Mesenteric fat pad (tissue), 1 donor: ENCODE results near the gene TNFAIP2. TPM values are rescaled to one million over a fixed set of nuclear protein-coding genes. Genes with fewer than 3 reads are reported as not detected.
A peak's percentile ranks its signal among the peaks of the same experiment; 100 is the strongest.
"Not testable (repeated sequence)": the region's sequence is repeated elsewhere in the genome, so short reads cannot be mapped to it uniquely, and the experiment has no call there.

ENCODE experiments used
- DNase-seq: peaks from one replicate; pipeline ENCODE4 v3.0.0-alpha.2; 2020; ENCODE audit warnings: low spot score
- total RNA-seq: library from RNA; stranded (reverse); fragmentation: NEBNext Ultra II Directional; extraction: Animal tissue kit (Norgen Biotek cat#: 25700); gene quantifications from one replicate; pipeline ENCODE4 v1.2.1, GENCODE V29; 2021
- donor health status: DM: yes; HTN: yes; CAD: no.

The TNFAIP2 gene
- total RNA-seq, 1 donor from 2014 or later: 211 TPM

- DNase-seq: no peak
These were observed 31.7 kb downstream of the TNFAIP2 start for GRCh38 chr14:103155010-103155409.

GRCh38 chr14:103155416-103155815, 32.2 kb downstream of the TNFAIP2 start:
- DNase-seq: not testable (repeated sequence)

GRCh38 chr14:103155826-103156394, 32.6 kb downstream of the TNFAIP2 start:
- DNase-seq: no peak

GRCh38 chr14:103156651-103157378, 33.6 kb downstream of the TNFAIP2 start:
- peak; percentile 86 for DNase-seq

GRCh38 chr14:103157969-103158368, 34.7 kb downstream of the TNFAIP2 start:
- DNase-seq: peak; percentile 69

- DNase-seq: no peak
These were observed 35.4 kb downstream of the TNFAIP2 start for GRCh38 chr14:103158688-103159087.

- DNase-seq: peak; percentile 53
These were observed 37.2 kb downstream of the TNFAIP2 start for GRCh38 chr14:103160321-103161053.

- DNase-seq: no peak
These were observed 37.8 kb downstream of the TNFAIP2 start for GRCh38 chr14:103161054-103161397.

- DNase-seq: peak; percentile 28
These were observed 39.9 kb downstream of the TNFAIP2 start for GRCh38 chr14:103163199-103163598.

GRCh38 chr14:103164006-103164405, 40.7 kb downstream of the TNFAIP2 start:
- DNase-seq: peak; percentile 87

GRCh38 chr14:103164779-103165178, 41.5 kb downstream of the TNFAIP2 start:
- peak; percentile 81 for DNase-seq

GRCh38 chr14:103165323-103165722, 42.1 kb downstream of the TNFAIP2 start:
- DNase-seq: peak; percentile 33

GRCh38 chr14:103169954-103170353, 46.7 kb downstream of the TNFAIP2 start:
- peak; percentile 64 for DNase-seq

- not testable (repeated sequence) for DNase-seq
These were observed 47.9 kb downstream of the TNFAIP2 start for GRCh38 chr14:103171206-103171605.

- no peak for DNase-seq
These were observed 49.7 kb downstream of the TNFAIP2 start for GRCh38 chr14:103172921-103173320.

- DNase-seq: not testable (repeated sequence)
These were observed 50.6 kb downstream of the TNFAIP2 start for GRCh38 chr14:103173887-103174286.

GRCh38 chr14:103176176-103176575, 52.9 kb downstream of the TNFAIP2 start:
- DNase-seq: peak; percentile 39

- peak; percentile 75 for DNase-seq
These were observed 54.1 kb downstream of the TNFAIP2 start for GRCh38 chr14:103177376-103177775.

- peak; percentile 57 for DNase-seq
These were observed 55.3 kb downstream of the TNFAIP2 start for GRCh38 chr14:103178521-103178920.

- DNase-seq: peak; percentile 51
These were observed 55.8 kb downstream of the TNFAIP2 start for GRCh38 chr14:103179094-103179493.

- DNase-seq: no peak
These were observed 57.1 kb downstream of the TNFAIP2 start for GRCh38 chr14:103180331-103180730.

- DNase-seq: peak; percentile 64
These were observed 60.8 kb downstream of the TNFAIP2 start for GRCh38 chr14:103184046-103184445.
